ENCODE measurements around the gene ABCG1.
A peak's percentile ranks its signal among the peaks of the same experiment; 100 is the strongest.

ABCG1 gene

GRCh38 chr21:42195378-42196031 lies 23.4 kb upstream of the ABCG1 start:
- H3K9me2 ChIP-seq (ENCODE audit: low read depth, low read length): no peaks in the 10 kb centered on the region
- H3K9ac ChIP-seq (ENCODE audit: low read length): no peak overlapping the region
- no peaks in the 10 kb centered on the region for H3K79me2 ChIP-seq (ENCODE audit: insufficient read depth, low read length)
- no peaks in the 10 kb centered on the region for H3K9me3 ChIP-seq (ENCODE audit: low read length)
- no peaks in the 10 kb centered on the region for H3F3A ChIP-seq (ENCODE audit: insufficient read depth, low read length)
- H2AFZ ChIP-seq (ENCODE audit: low read length): no peak overlapping the region
- TF ChIP-seq EZH2 (IDR thresholded peaks at IDR 0.05; ENCODE audit: borderline replicate concordance, low read length) (no peak), CTCF (IDR thresholded peaks at IDR 0.05; ENCODE audit: low read length) (no peak)
- H4K20me1 ChIP-seq (ENCODE audit: insufficient read depth, low read length): no peaks in the 10 kb centered on the region
- H3K4me3 ChIP-seq (ENCODE audit: low read depth, low read length, poor library complexity, severe bottlenecking): no peak overlapping the region
- H3K36me3 ChIP-seq (ENCODE audit: insufficient read depth, low read length): no peaks in the 10 kb centered on the region
- no peak overlapping the region for H3K27ac ChIP-seq (ENCODE audit: low read depth, low read length, poor library complexity, severe bottlenecking)
- no peak overlapping the region for H3K4me2 ChIP-seq (ENCODE audit: low read length)
- peaks cover 54% of the 10 kb centered on the region for H3K4me1 ChIP-seq (ENCODE audit: insufficient read depth, low read length, severe bottlenecking)
- no peaks in the 10 kb centered on the region for H3K27me3 ChIP-seq (ENCODE audit: insufficient read depth, low read length)

- no peaks in the 10 kb centered on the region for H4K20me1 ChIP-seq (ENCODE audit: insufficient read depth, low read length)
- no peaks in the 10 kb centered on the region for H3K27me3 ChIP-seq (ENCODE audit: insufficient read depth, low read length)
- H3K79me2 ChIP-seq (ENCODE audit: insufficient read depth, low read length): no peaks in the 10 kb centered on the region
- no peak for TF ChIP-seq EZH2 (IDR thresholded peaks at IDR 0.05; ENCODE audit: borderline replicate concordance, low read length)
- no peak for TF ChIP-seq CTCF (IDR thresholded peaks at IDR 0.05; ENCODE audit: low read length)
- no peak overlapping the region for H3K4me3 ChIP-seq (ENCODE audit: low read depth, low read length, poor library complexity, severe bottlenecking)
- H3K4me1 ChIP-seq (ENCODE audit: insufficient read depth, low read length, severe bottlenecking): peaks cover 45% of the 10 kb centered on the region
- H3K9me3 ChIP-seq (ENCODE audit: low read length): no peaks in the 10 kb centered on the region
- H3K36me3 ChIP-seq (ENCODE audit: insufficient read depth, low read length): no peaks in the 10 kb centered on the region
- peaks cover 2% of the 10 kb centered on the region; the same call in 1 of the 2 replicates for H3F3A ChIP-seq (ENCODE audit: insufficient read depth, low read length)
- H3K27ac ChIP-seq (ENCODE audit: low read depth, low read length, poor library complexity, severe bottlenecking): peak overlapping the region; percentile 83
- H3K4me2 ChIP-seq (ENCODE audit: low read length): peak overlapping the region; percentile 42
- peak overlapping the region; percentile 42; the same call in 1 of the 2 replicates for H3K9ac ChIP-seq (ENCODE audit: low read length)
- H3K9me2 ChIP-seq (ENCODE audit: low read depth, low read length): no peaks in the 10 kb centered on the region
- H2AFZ ChIP-seq (ENCODE audit: low read length): no peak overlapping the region
Observed at GRCh38 chr21:42198929-42199867, 19.7 kb upstream of the ABCG1 start.

DNA sequence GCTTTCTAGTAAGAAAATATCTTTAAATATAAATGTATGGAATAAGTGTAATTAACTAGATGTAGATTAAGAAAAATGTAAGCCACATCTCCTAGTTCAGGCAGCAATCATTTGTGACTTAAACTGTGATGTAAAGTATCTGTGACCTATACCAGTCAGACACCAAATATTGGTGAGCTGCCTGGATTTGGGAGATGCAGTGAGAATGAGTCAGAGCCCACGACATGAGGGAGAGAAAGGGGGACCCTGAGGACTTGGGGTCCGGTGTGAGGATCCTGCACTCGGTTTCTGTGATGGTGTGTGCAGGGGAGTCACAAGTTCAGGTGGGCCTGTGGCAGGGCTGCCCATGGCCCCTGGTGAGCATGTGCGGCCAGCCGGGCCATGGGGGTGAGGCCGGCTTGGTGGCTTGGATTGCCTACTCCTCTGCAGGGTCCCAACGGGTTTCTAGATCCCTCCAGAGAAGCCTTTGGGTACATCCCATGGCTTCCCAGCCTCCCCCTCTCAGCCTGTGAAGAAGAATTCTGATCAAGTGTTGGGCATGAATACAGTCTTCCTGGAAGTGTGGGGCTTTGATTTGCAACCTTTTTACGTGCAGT lies 19.0 kb upstream of the ABCG1 start:
- Histone ChIP-seq H3K4me3 (ENCODE audit: low read depth, low read length, poor library complexity, severe bottlenecking) (no peak overlapping the region), H3K4me2 (ENCODE audit: low read length) (peak overlapping the region; percentile 42), H3K4me1 (ENCODE audit: insufficient read depth, low read length, severe bottlenecking) (peaks cover 45% of the 10 kb centered on the region), H4K20me1 (ENCODE audit: insufficient read depth, low read length) (no peaks in the 10 kb centered on the region), H3K9me2 (ENCODE audit: low read depth, low read length) (no peaks in the 10 kb centered on the region), H3K36me3 (ENCODE audit: insufficient read depth, low read length) (no peaks in the 10 kb centered on the region), H3K79me2 (ENCODE audit: insufficient read depth, low read length) (no peaks in the 10 kb centered on the region), H3F3A (ENCODE audit: insufficient read depth, low read length) (peaks cover 2% of the 10 kb centered on the region; the same call in 1 of the 2 replicates), H3K27me3 (ENCODE audit: insufficient read depth, low read length) (no peaks in the 10 kb centered on the region), H2AFZ (ENCODE audit: low read length) (no peak overlapping the region; the same call in 1 of the 2 replicates), H3K9ac (ENCODE audit: low read length) (peak overlapping the region; percentile 42), H3K9me3 (ENCODE audit: low read length) (no peaks in the 10 kb centered on the region), H3K27ac (ENCODE audit: low read depth, low read length, poor library complexity, severe bottlenecking) (peak overlapping the region; percentile 83)
- TF ChIP-seq EZH2 (IDR thresholded peaks at IDR 0.05; ENCODE audit: borderline replicate concordance, low read length) (no peak), CTCF (IDR thresholded peaks at IDR 0.05; ENCODE audit: low read length) (no peak)

Data from OCI-LY1 (cell line).